GM18526 (cell line): ENCODE results near the gene OR8B8.

Experiments used
- POLR2A ChIP-seq: IDR thresholded peaks from 3 replicates; pipeline ENCODE4 v1.6.1; 2011; ENCODE audit not compliant: insufficient read length; ENCODE audit errors: extremely low read depth

Gene OR8B8

DNA sequence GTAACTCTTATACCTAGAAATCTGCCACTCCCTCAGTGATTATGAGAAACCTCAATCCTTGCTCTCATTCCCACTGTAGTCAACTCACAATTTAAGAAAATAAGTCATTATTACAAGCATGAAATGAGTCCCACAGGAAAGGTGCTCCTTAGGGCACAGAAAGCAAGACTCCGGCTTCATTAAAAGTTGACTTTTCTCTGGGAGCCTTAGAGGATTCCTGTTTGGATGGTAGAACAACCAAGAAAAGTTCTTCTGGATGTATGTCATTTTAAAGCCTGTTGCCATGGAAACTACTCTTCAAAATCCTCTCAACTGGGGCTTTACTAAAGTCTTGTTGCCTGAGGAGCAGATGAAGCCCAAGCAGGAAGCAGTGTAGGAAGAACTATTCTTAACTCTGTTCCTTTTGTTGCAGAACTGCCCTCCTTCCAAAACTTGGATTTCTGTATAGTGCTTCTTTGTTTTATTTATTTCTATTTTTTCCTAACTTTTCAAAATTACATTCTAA, at the start of gene OR8B8:
TSS of gene OR8B8 (minus strand) at position 51 of the 505 bp plus-strand sequence. CDS start 4,611 bp downstream, outside the sequence.
- no peak for TF ChIP-seq POLR2A

GRCh38 chr11:124493016-124493655, 47.6 kb upstream of the OR8B8 start:
- no peak for TF ChIP-seq POLR2A

- no peak for TF ChIP-seq POLR2A
These were observed 37.9 kb upstream of the OR8B8 start for GRCh38 chr11:124483422-124483821.

DNA sequence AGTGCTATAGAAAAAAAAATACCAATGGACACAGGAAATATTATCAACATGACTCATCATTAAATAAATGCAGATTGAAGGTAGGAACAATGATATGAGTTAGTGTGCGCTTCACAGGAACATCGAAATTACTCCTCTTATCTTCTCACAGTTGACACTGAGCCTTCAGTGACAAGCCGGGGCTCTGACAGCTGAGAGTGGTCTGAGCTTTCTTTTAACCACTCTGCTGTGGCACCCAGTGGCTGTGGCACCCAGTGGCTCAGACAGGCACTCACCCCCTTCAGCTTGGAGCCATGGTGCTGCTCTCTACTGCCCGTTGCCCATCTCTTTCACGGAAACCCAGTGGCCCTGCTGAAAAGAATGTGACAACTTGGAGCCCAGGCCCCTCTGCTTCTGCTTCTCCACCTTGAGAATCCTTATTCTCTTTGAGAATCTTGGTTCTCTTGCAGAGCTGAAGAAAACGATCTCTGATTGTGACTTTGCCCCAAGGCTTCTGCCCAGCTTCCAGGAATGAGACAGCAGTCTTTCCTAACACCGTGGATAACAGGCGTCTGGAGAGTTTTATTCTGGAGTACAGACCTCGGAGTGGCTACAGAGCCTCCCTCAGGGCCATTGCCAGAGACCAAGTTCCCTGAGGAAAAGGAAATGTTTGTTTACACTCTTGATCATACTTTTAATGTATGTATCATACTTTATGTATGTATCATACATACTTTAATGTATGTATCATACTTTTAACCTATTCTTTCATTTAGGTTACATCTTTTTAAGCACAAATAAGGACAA, 37.1 kb upstream of the OR8B8 start:
- TF ChIP-seq POLR2A: no peak

DNA sequence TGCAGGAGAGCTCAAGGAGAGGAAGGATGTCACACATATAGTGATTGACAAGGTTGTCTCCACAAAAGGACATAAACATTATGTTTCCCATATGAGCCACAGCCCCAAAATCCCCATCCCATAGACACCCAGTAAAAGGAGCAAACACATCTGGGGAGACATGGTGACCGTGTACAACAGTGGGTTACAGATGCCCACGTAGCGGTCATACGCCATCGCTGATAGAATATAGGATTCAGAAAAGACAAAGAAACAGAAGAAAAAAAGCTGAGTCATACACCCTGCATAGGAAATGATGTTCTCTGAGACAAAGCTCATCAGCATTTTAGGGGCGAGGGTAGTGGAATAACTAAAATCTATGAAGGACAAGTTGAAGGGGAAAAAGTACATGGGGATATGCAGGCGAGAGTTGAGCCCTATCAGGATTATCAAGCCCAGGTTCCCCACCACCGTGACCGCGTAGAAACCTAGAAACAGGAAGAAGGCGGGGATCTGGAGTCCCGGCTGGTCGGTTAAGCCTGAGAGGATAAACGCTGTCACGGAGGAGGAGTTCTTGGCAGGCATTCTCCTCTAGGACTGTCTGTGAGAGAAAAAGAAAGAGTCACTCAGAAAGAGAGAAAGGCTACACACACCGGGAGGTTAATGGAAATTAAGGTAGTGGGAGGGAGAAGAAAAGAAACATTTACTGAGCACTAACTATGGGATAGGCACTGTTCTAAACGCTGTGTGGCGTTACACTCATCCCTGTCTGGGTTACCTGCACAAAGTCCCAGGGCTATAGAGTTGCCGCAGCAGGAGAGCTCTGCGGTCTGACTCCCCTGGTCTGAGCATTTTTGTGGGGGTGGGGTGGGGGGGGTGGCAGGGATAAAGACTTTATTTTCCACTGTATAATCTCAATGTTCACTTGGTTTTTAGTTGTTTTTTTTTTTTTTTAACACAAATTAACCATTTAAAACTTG, 36.1 kb upstream of the OR8B8 start:
- no peak for TF ChIP-seq POLR2A

DNA sequence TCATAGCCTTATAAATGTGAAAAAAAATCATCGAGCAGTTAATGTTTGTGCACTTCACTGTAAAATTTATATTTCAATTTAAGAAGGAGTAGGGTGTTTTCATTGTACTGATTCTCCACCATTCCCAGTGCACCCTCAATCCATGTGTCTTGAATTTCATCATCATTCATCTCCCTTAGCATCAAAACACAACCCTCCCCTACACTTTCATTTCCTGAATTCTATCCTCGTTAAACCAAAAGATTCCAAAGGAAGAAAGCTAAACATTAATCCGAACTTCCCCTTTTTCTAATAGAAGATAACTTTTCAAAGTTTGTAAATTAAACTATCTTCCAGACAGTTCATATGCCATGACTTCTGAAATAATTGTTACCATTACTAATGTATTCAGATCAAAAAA, 34.1 kb upstream of the OR8B8 start:
- TF ChIP-seq POLR2A: no peak

DNA sequence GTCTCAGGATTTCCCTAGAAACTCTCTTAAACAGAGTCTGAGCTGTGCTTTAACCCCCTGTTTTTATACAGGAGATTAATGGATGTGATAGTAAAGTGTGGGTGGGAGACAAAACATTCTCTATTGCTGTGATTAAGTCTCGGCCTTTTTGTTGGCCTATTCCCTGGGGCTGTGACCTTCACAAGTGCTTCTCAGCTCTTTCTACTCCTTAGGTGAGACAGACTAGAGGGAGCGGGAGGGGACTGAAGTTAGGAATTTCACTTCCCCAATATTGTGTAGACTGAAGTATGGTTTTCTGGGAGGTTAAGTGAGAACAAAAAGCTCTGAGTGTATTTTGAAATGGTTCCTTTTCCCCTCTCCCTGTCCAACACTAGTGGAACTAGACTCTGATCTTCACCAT, 29.8 kb upstream of the OR8B8 start:
- TF ChIP-seq POLR2A: no peak

DNA sequence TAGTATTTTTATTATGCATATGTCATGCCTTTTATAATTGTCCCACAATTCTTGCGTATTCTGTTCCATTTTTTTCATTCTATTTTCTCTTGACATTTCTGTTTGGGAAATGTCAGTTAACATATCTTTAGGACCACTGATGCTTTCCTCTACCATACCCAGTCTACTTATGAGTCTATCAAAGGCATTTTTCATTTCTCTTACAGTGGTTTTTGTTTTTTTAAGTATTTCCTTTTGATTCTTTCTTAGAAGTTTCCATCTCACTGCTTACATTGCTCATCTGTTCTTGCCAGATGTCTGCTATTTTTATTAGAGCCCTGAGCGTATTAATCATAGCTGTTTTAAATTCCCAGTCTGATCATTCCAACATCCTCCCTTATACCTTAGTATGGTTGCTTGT, 29.3 kb upstream of the OR8B8 start:
- no peak for TF ChIP-seq POLR2A

GRCh38 chr11:124474079-124474478, 28.6 kb upstream of the OR8B8 start:
- TF ChIP-seq POLR2A: no peak

- TF ChIP-seq POLR2A: no peak
These were observed 28.0 kb upstream of the OR8B8 start for GRCh38 chr11:124473476-124473875.

DNA sequence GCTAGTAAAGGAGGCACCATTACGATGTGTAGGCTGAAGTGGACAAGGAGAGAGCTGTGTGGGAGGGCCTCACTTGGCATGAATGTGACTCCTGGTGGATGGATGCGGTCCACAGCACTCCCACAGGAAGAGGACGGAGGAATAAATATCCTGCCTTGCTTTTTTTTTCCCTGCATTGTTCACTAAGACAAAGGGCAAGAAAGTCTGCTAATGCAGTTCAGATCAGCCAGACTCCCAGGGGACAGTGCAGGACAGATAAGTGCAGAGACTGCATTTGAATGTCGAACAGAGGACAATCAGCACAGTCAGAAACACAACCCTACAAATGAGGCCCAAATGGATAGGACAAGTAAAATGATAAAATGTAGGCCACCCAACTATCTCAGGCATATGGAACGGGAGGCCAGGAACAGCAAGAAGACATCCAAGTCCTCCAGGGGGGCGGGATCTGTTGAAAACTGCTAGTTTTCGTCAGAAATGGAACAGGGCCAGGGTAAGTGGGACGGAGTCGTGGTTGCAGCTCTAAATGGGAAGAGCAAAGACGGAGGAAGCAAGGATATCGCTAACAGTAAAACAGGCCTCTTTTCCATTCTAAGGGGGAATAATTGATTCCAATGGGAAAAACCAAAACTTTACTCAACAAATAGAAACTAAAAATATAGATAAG, 25.2 kb upstream of the OR8B8 start:
- no peak for TF ChIP-seq POLR2A

- no peak for TF ChIP-seq POLR2A
These were observed 22.0 kb upstream of the OR8B8 start for GRCh38 chr11:124467381-124467927.

GRCh38 chr11:124465368-124465767, 19.9 kb upstream of the OR8B8 start:
- TF ChIP-seq POLR2A: no peak

GRCh38 chr11:124463990-124464389, 18.5 kb upstream of the OR8B8 start:
- TF ChIP-seq POLR2A: no peak
